RWPE1 (cell line): Measurements from ENCODE around the gene WNT3.

Source experiments
- CTCF ChIA-PET: fragments of 350-600 bp; sonication (Branson Sonifier 250); formaldehyde crosslinking; extraction: SDS; loops from one replicate; lab custom pipeline; 2021; lab: Yijun Ruan, JAX
- POLR2A ChIA-PET: fragments of 400-600 bp; formaldehyde crosslinking; extraction: SDS; loops from one replicate; lab custom pipeline; 2020; ENCODE audit warnings: antibody characterized with exemption; ENCODE audit not compliant: low non-redundant PET; lab: Yijun Ruan, JAX
- DNase-seq: peaks from one replicate; pipeline ENCODE4 v3.0.0; 2012; ENCODE audit warnings: low spot score
- H3K27ac ChIP-seq: fragments of 450-650 bp; 2 replicates; pipeline ENCODE4 v1.5.1; 2017
- CTCF ChIP-seq: fragments of 450-650 bp; conservative IDR thresholded peaks from 2 replicates; pipeline ENCODE4 v1.5.1; 2017; ENCODE audit warnings: low read depth, mild to moderate bottlenecking

WNT3 gene

GRCh38 chr17:46821482-46822387, 3.2 kb upstream of the WNT3 start:
- H3K27ac ChIP-seq: no peak overlapping the region

GRCh38 chr17:46820592-46821450, 2.3 kb upstream of the WNT3 start:
- POLR2A ChIA-PET: no interaction called here
- DNase-seq: no peak
- CTCF ChIA-PET: interaction anchor here (0.5 kb wide), 1 partner anchor 1401 kb away, joined by 4 read pairs; no protein-coding TSS in a partner anchor
- no peak overlapping the region for H3K27ac ChIP-seq
- TF ChIP-seq CTCF: no peak

More at GRCh38 chr17:46821482-46822387, 3.2 kb upstream of the WNT3 start:
- CTCF ChIA-PET: interaction anchor here (0.5 to 1.4 kb wide), 4 partner anchors 9 to 1402 kb away, joined by 3 to 5 read pairs (median 4); no protein-coding TSS in a partner anchor
- no peak for DNase-seq
- no peak for TF ChIP-seq CTCF
- POLR2A ChIA-PET: no interaction called here

GRCh38 chr17:46819906-46820351, 1.4 kb upstream of the WNT3 start:
- ChIA-PET CTCF (no interaction called here), POLR2A (no interaction called here)
- DNase-seq: no peak
- H3K27ac ChIP-seq: no peak overlapping the region
- no peak for TF ChIP-seq CTCF

- POLR2A ChIA-PET: no interaction called here
- H3K27ac ChIP-seq: no peak overlapping the region
- no peak for TF ChIP-seq CTCF
- CTCF ChIA-PET: no interaction called here
- no peak for DNase-seq
Observed at GRCh38 chr17:46818929-46819859, 702 bp upstream of the WNT3 start.

GRCh38 chr17:46817901-46818209, 637 bp downstream of the WNT3 start:
- ChIA-PET CTCF (no interaction called here), POLR2A (no interaction called here)
- no peak for DNase-seq
- H3K27ac ChIP-seq: no peak overlapping the region
- no peak for TF ChIP-seq CTCF
